SK-N-SH (cell line): ENCODE data around the gene SMCHD1. TPM values are rescaled to one million over a fixed set of nuclear protein-coding genes. Genes with fewer than 3 reads are reported as not detected.

Experiments
- CTCF ChIA-PET: fragments of 300-600, 350-600 bp; formaldehyde crosslinking; extraction: SDS; loops from one replicate; lab custom pipeline; 2021; lab: Yijun Ruan, JAX
- POLR2A ChIA-PET: fragments of 350-600 bp; sonication (Branson Sonifier 250); formaldehyde crosslinking; extraction: SDS; loops from one replicate; lab custom pipeline; 2020; ENCODE audit warnings: antibody characterized with exemption, inconsistent platforms; lab: Yijun Ruan, JAX
- DNase-seq: peaks from one replicate; pipeline ENCODE4 v3.0.0; 2012
- H2AFZ ChIP-seq: fragments of 200-600 bp; sonication (generic); 2 replicates; pipeline ENCODE4 v1.8.1; 2016; ENCODE audit warnings: antibody characterized with exemption, mild to moderate bottlenecking, low read depth
- H3F3A ChIP-seq: fragments of 200-600 bp; sonication (generic); replicated peaks from 2 replicates; pipeline ENCODE3; 2016; ENCODE audit warnings: antibody characterized with exemption, mild to moderate bottlenecking; ENCODE audit not compliant: insufficient read depth
- H3K27ac ChIP-seq, 2 experiments: fragments of 200-500 bp in 1 of 2; fragments of 200-600 bp in 1 of 2; sonication (Bioruptor generic) in 1 of 2; sonication (generic), shearing (Covaris generic) in 1 of 2; 2 replicates each; pipeline versions ENCODE4 v1.5.1 to v1.6.1; 2014 to 2016; ENCODE audit warnings: low read depth in 2 of 2, inconsistent platforms in 1 of 2, low read length in 1 of 2, mild to moderate bottlenecking in 1 of 2, mixed read lengths in 1 of 2
- H3K27me3 ChIP-seq: fragments of 200-600 bp; sonication (generic), shearing (Covaris generic); 2 replicates; pipeline ENCODE4 v1.6.1; 2016; ENCODE audit warnings: mixed run types; ENCODE audit not compliant: insufficient read depth
- H3K36me3 ChIP-seq, 2 experiments: fragments of 200-500 bp in 1 of 2; fragments of 200-600 bp in 1 of 2; sonication (Bioruptor generic) in 1 of 2; sonication (generic) in 1 of 2; replicated peaks in 1 of 2; 2 replicates each; pipeline versions ENCODE3 to v1.5.1; 2014 to 2016; ENCODE audit warnings: low read length in 1 of 2, mild to moderate bottlenecking in 1 of 2; ENCODE audit not compliant: insufficient read depth in 2 of 2, control insufficient read depth in 1 of 2
- H3K4me1 ChIP-seq, 2 experiments: fragments of 200-500 bp in 1 of 2; fragments of 200-600 bp in 1 of 2; sonication (Bioruptor generic) in 1 of 2; sonication (generic), shearing (Covaris generic) in 1 of 2; 2 replicates each; pipeline versions ENCODE4 v1.5.1 to v1.6.1; 2014 to 2016; ENCODE audit warnings: low read depth in 1 of 2, low read length in 1 of 2, mixed run types in 1 of 2; ENCODE audit not compliant: insufficient read depth in 2 of 2, control insufficient read depth in 1 of 2
- H3K4me2 ChIP-seq: fragments of 200-600 bp; sonication (generic), shearing (Covaris generic); 2 replicates; pipeline ENCODE4 v1.6.1; 2017; ENCODE audit warnings: mixed run types
- H3K4me3 ChIP-seq, 2 experiments: fragments of 200-500 bp in 1 of 2; fragments of 200-600 bp in 1 of 2; sonication (Bioruptor generic) in 1 of 2; sonication (generic), shearing (Covaris generic) in 1 of 2; 2 replicates each; pipeline versions ENCODE4 v1.5.1 to v1.8.1; 2014 to 2016; ENCODE audit warnings: low read depth in 2 of 2, inconsistent platforms in 1 of 2, low read length in 1 of 2, mild to moderate bottlenecking in 1 of 2, mixed read lengths in 1 of 2, moderate library complexity in 1 of 2
- H3K79me2 ChIP-seq: fragments of 200-600 bp; sonication (generic); 2 replicates; pipeline ENCODE4 v1.8.1; 2017; ENCODE audit warnings: mild to moderate bottlenecking; ENCODE audit not compliant: insufficient read depth
- H3K9ac ChIP-seq: fragments of 200-600 bp; sonication (generic); 2 replicates; pipeline ENCODE4 v1.6.1; 2017; ENCODE audit warnings: mixed run types
- H3K9me2 ChIP-seq: fragments of 200-600 bp; sonication (generic); 2 replicates; pipeline ENCODE4 v1.6.1; 2017; ENCODE audit warnings: mixed run types
- H3K9me3 ChIP-seq: fragments of 200-600 bp; sonication (generic); 2 replicates; pipeline ENCODE4 v1.6.1; 2017; ENCODE audit warnings: mixed run types, mild to moderate bottlenecking, moderate library complexity
- H4K20me1 ChIP-seq: fragments of 200-600 bp; sonication (generic); 2 replicates; pipeline ENCODE4 v1.6.1; 2017; ENCODE audit warnings: mild to moderate bottlenecking, mixed run types; ENCODE audit not compliant: insufficient read depth
- EZH2phosphoT487 ChIP-seq: fragments of 200-600 bp; sonication (generic); IDR thresholded peaks from 2 replicates; pipeline ENCODE4 v1.6.1; 2017; ENCODE audit warnings: low read depth, mixed run types, mild to moderate bottlenecking, antibody characterized with exemption, moderate library complexity, borderline replicate concordance
- FOSL2 ChIP-seq: IDR thresholded peaks from 2 replicates; pipeline ENCODE4 v1.4.0; 2012; ENCODE audit warnings: low read depth, mild to moderate bottlenecking, moderate library complexity, borderline replicate concordance
- FOXJ3 ChIP-seq: sonication (generic); formaldehyde crosslinking; IDR thresholded peaks from 2 replicates; pipeline ENCODE4 v1.5.1; 2020; ENCODE audit warnings: mild to moderate bottlenecking, missing genetic modification reagents
- FOXM1 ChIP-seq: IDR thresholded peaks from 2 replicates; pipeline ENCODE4 v1.4.0; 2012; ENCODE audit warnings: low read depth, mild to moderate bottlenecking
- GABPA ChIP-seq: IDR thresholded peaks from 2 replicates; pipeline ENCODE4 v1.4.0; 2012; ENCODE audit warnings: low read depth, mild to moderate bottlenecking
- NFIC ChIP-seq: IDR thresholded peaks from 2 replicates; pipeline ENCODE4 v1.4.0; 2012; ENCODE audit warnings: borderline replicate concordance
- RXRA ChIP-seq: IDR thresholded peaks from 2 replicates; pipeline ENCODE4 v1.4.0; 2012; ENCODE audit warnings: low read depth, mild to moderate bottlenecking, borderline replicate concordance
- SMC3 ChIP-seq: IDR thresholded peaks from 2 replicates; pipeline ENCODE4 v1.6.1; 2012; ENCODE audit warnings: low read depth, low read length, improper control_type of control experiment
- WGBS: methylation state at CpG from one replicate; pipeline ENCODE4 v1.1.6; 2017; ENCODE audit warnings: low lambda C conversion rate; 5-methylcytosine and 5-hydroxymethylcytosine counted together
- polyA plus RNA-seq, 3 experiments: library from polyadenylated mRNA; depleted of rRNA; stranded (reverse); fragments of >200 nt; gene quantifications; 2 replicates each; pipeline ENCODE4 v1.2.3, GENCODE V29; 2012
- TF ChIP-seq, protein P1 (sequence below): IDR thresholded peaks from 2 replicates; pipeline ENCODE4 v1.4.0; 2012; ENCODE audit warnings: low read depth, borderline replicate concordance
- TF ChIP-seq, protein P2 (sequence below): IDR thresholded peaks from 2 replicates; pipeline ENCODE4 v1.4.0; 2012; ENCODE audit warnings: low read depth
- TF ChIP-seq, protein P3 (sequence below): IDR thresholded peaks from 2 replicates; pipeline ENCODE4 v1.6.1; 2012; ENCODE audit warnings: mild to moderate bottlenecking, low read depth, low read length, moderate library complexity
- TF ChIP-seq, protein P4 (sequence below): IDR thresholded peaks from 2 replicates; pipeline ENCODE4 v1.4.0; 2012; ENCODE audit warnings: low read depth, borderline replicate concordance

Gene SMCHD1
- polyA plus RNA-seq, 1 of the 3 experiments (the other 2 are of a cell fraction), result 8.9 TPM

DNA sequence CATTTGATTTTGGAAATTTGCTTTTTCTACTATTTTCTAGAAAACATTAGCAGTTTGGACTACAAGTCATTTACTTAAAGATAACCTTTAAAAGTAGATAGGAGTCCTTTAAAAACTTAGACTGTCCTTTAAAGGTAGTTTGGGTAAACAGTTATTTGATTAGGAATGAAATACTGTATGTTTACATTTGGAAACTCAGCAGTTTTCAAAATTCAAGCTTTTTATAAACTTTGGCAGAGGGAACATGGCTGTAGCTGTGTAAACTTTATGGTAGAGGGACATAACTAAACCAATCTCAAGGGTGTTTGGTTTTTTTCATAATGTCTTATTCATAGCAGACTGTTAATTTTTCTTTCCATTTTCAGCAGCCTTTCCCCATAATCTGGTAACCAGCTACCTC lies 90.7 kb downstream of the SMCHD1 start:
- no peaks in the 10 kb centered on the region for H4K20me1 ChIP-seq
- no peaks in the 10 kb centered on the region for H3K9me2 ChIP-seq
- no peak overlapping the region for H3K4me2 ChIP-seq
- ChIA-PET CTCF (interaction anchor here (1.0 kb wide), 1 partner anchor 20 kb away, joined by 3 read pairs; no protein-coding TSS in a partner anchor), POLR2A (no interaction called here)
- no peak overlapping the region for H3K4me3 ChIP-seq
- no peaks in the 10 kb centered on the region for H3K4me1 ChIP-seq
- peaks cover 2% of the 10 kb centered on the region for H3F3A ChIP-seq
- DNase-seq, result no peak
- no peak overlapping the region for H2AFZ ChIP-seq
- no peak overlapping the region for H3K27ac ChIP-seq
- H3K9ac ChIP-seq, result no peak overlapping the region
- peaks cover 75 to 83% of the 10 kb centered on the region in 2 experiments for H3K36me3 ChIP-seq
- H3K9me3 ChIP-seq, result no peaks in the 10 kb centered on the region
- H3K79me2 ChIP-seq, result no peaks in the 10 kb centered on the region
- H3K27me3 ChIP-seq, result no peaks in the 10 kb centered on the region
- TF ChIP-seq FOSL2 (no peak), SMC3 (no peak)

DNA sequence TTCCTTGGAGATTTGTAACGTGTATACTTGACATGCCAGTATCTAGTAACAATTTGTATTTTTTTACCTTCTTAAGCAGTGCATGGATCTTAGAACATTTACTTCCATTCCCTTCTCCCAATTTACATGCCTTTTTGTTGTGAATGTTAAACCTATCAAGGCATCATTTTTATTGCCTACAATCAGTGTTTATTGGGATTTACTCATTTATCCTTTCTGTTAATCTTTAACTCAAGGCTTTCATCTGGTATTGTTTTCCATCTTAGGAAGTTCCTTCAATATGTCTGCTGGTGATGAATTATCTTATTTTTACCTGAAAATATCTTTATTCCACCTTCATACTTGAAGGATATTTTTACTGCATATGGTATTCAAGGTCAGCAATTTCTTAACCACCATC lies 102.8 kb downstream of the SMCHD1 start:
- H4K20me1 ChIP-seq, result no peaks in the 10 kb centered on the region
- no peaks in the 10 kb centered on the region for H3K79me2 ChIP-seq
- H3K36me3 ChIP-seq, result peaks cover 42 to 48% of the 10 kb centered on the region in 2 experiments
- H2AFZ ChIP-seq, result no peak overlapping the region
- no peak overlapping the region for H3K4me2 ChIP-seq
- DNase-seq, result no peak
- ChIA-PET CTCF (no interaction called here), POLR2A (no interaction called here)
- no peak overlapping the region for H3K4me3 ChIP-seq
- WGBS, result 97% methylated on average over 1 of the region's 1 CpG
- H3K9me3 ChIP-seq, result no peaks in the 10 kb centered on the region
- no peaks in the 10 kb centered on the region for H3K9me2 ChIP-seq
- H3K9ac ChIP-seq, result no peak overlapping the region
- TF ChIP-seq RXRA (no peak), FOXM1 (no peak), GABPA (no peak), NFIC (no peak), FOXJ3 (CRISPR knock-in tag) (no peak), EZH2phosphoT487 (no peak)
- TF ChIP-seq, protein P1, sequence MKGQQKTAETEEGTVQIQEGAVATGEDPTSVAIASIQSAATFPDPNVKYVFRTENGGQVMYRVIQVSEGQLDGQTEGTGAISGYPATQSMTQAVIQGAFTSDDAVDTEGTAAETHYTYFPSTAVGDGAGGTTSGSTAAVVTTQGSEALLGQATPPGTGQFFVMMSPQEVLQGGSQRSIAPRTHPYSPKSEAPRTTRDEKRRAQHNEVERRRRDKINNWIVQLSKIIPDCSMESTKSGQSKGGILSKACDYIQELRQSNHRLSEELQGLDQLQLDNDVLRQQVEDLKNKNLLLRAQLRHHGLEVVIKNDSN, result no peak
- TF ChIP-seq, protein P2, sequence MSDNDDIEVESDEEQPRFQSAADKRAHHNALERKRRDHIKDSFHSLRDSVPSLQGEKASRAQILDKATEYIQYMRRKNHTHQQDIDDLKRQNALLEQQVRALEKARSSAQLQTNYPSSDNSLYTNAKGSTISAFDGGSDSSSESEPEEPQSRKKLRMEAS, result no peak
- TF ChIP-seq, protein P3, sequence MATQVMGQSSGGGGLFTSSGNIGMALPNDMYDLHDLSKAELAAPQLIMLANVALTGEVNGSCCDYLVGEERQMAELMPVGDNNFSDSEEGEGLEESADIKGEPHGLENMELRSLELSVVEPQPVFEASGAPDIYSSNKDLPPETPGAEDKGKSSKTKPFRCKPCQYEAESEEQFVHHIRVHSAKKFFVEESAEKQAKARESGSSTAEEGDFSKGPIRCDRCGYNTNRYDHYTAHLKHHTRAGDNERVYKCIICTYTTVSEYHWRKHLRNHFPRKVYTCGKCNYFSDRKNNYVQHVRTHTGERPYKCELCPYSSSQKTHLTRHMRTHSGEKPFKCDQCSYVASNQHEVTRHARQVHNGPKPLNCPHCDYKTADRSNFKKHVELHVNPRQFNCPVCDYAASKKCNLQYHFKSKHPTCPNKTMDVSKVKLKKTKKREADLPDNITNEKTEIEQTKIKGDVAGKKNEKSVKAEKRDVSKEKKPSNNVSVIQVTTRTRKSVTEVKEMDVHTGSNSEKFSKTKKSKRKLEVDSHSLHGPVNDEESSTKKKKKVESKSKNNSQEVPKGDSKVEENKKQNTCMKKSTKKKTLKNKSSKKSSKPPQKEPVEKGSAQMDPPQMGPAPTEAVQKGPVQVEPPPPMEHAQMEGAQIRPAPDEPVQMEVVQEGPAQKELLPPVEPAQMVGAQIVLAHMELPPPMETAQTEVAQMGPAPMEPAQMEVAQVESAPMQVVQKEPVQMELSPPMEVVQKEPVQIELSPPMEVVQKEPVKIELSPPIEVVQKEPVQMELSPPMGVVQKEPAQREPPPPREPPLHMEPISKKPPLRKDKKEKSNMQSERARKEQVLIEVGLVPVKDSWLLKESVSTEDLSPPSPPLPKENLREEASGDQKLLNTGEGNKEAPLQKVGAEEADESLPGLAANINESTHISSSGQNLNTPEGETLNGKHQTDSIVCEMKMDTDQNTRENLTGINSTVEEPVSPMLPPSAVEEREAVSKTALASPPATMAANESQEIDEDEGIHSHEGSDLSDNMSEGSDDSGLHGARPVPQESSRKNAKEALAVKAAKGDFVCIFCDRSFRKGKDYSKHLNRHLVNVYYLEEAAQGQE, result no peak
- TF ChIP-seq, protein P4, sequence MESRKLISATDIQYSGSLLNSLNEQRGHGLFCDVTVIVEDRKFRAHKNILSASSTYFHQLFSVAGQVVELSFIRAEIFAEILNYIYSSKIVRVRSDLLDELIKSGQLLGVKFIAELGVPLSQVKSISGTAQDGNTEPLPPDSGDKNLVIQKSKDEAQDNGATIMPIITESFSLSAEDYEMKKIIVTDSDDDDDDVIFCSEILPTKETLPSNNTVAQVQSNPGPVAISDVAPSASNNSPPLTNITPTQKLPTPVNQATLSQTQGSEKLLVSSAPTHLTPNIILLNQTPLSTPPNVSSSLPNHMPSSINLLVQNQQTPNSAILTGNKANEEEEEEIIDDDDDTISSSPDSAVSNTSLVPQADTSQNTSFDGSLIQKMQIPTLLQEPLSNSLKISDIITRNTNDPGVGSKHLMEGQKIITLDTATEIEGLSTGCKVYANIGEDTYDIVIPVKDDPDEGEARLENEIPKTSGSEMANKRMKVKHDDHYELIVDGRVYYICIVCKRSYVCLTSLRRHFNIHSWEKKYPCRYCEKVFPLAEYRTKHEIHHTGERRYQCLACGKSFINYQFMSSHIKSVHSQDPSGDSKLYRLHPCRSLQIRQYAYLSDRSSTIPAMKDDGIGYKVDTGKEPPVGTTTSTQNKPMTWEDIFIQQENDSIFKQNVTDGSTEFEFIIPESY, result no peak
- H3F3A ChIP-seq, result peaks cover 9% of the 10 kb centered on the region
- no peak overlapping the region for H3K27ac ChIP-seq
- no peaks in the 10 kb centered on the region for H3K4me1 ChIP-seq
- H3K27me3 ChIP-seq, result no peaks in the 10 kb centered on the region
